ENCODE results near the gene TIGD6.

TIGD6 gene

DNA sequence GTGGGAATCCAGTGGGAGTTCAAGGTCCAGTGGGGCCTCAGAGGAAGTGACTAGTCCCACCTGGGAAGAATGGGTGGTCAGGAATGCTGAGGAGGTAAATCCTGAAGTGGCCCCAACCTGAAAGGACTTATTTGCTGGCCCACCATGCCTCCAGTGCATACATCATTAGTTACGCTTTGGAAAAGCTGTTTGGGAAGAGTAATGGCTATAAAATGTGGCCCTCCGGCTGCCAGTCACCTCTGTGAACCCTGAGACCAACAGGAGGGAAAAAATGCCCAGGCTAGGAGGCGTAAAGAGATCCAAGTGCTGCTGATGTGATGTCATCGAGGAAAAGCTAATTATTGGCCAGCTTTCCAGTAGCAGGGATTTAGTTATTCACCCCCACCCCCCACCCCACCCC lies 42.6 kb downstream of the TIGD6 start:
- no peak overlapping the region for H3K27ac ChIP-seq
- no peak for TF ChIP-seq ZFX (IDR thresholded peaks at IDR 0.05; ENCODE audit: borderline replicate concordance)
- TF ChIP-seq, protein P1, sequence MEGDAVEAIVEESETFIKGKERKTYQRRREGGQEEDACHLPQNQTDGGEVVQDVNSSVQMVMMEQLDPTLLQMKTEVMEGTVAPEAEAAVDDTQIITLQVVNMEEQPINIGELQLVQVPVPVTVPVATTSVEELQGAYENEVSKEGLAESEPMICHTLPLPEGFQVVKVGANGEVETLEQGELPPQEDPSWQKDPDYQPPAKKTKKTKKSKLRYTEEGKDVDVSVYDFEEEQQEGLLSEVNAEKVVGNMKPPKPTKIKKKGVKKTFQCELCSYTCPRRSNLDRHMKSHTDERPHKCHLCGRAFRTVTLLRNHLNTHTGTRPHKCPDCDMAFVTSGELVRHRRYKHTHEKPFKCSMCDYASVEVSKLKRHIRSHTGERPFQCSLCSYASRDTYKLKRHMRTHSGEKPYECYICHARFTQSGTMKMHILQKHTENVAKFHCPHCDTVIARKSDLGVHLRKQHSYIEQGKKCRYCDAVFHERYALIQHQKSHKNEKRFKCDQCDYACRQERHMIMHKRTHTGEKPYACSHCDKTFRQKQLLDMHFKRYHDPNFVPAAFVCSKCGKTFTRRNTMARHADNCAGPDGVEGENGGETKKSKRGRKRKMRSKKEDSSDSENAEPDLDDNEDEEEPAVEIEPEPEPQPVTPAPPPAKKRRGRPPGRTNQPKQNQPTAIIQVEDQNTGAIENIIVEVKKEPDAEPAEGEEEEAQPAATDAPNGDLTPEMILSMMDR (IDR thresholded peaks at IDR 0.05): no peak

DNA sequence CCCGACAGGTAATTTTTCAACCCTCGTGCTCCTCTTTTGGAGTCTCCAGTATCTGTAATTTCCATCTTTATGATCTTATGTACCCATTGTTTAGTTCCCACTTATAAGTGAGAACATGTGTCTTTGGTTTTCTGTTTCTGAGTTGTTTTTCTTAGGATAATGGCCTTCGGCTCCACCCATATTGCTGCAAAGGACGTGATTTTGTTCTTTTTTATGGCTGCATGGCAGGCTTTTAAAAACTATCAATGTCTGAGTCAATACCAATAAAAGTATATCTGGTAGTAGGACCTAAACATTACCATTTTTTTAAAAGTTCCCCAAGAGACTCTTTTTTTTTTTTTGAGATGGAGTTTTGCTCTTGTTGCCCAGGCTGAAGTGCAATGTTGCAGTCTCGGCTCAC lies 43.8 kb downstream of the TIGD6 start:
- H3K27ac ChIP-seq: no peak overlapping the region
- TF ChIP-seq, protein P1 (IDR thresholded peaks at IDR 0.05): no peak
- no peak for TF ChIP-seq ZFX (IDR thresholded peaks at IDR 0.05; ENCODE audit: borderline replicate concordance)

DNA sequence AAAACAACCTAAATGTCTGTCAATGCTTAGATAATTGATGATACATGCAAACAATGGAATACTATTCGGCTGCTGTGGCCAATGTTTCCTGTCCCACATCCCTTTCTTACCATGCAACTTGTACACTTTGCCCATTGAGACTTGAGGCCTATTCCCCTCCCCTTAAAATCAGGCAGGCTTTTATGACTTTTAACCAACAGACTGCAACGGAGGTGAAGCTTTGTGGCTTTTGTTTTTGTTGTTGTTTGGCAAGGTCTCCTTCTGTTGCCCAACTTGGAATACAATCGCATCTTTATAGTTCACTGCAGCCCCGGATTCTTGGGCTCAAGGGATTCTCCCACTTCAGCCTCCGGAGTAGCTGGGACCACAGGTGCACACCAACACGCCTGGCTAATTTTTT lies 45.7 kb downstream of the TIGD6 start:
- no peak overlapping the region for H3K27ac ChIP-seq
- TF ChIP-seq, protein P1 (IDR thresholded peaks at IDR 0.05): no peak
- TF ChIP-seq ZFX (IDR thresholded peaks at IDR 0.05; ENCODE audit: borderline replicate concordance): no peak

DNA sequence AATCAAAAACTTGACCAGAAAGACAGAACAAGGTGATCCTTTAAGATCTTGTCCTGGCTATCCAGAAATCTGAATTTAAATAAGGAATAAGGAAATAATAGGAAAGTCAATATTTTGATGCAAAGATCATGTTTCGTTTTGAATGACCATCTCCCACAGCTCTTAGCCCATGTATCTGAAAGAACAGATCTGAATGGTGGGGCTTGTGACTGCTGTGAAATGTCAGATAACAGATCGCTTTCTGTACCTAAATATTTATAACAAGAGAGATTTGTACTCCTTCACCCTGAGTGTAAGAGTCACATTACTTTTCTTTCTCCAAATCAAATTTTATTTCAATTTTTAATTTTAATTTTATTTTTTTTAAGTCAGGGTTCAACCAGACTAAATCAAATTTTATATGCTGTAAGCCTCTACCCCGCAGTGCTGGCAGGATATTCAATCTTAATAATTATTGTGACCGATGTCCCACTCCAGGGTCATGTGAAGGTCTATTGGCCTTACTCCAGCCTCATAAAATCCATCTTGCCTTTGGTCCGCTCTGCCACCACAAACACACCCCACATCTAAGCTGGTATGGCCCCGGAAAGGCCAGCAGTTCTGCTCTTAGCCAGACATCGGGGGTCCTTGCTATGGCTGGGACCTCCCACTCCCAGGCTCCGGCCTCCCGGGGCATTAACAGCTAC lies 46.9 kb downstream of the TIGD6 start:
- no peak overlapping the region for H3K27ac ChIP-seq
- TF ChIP-seq, protein P1 (IDR thresholded peaks at IDR 0.05): no peak
- no peak for TF ChIP-seq ZFX (IDR thresholded peaks at IDR 0.05; ENCODE audit: borderline replicate concordance)

DNA sequence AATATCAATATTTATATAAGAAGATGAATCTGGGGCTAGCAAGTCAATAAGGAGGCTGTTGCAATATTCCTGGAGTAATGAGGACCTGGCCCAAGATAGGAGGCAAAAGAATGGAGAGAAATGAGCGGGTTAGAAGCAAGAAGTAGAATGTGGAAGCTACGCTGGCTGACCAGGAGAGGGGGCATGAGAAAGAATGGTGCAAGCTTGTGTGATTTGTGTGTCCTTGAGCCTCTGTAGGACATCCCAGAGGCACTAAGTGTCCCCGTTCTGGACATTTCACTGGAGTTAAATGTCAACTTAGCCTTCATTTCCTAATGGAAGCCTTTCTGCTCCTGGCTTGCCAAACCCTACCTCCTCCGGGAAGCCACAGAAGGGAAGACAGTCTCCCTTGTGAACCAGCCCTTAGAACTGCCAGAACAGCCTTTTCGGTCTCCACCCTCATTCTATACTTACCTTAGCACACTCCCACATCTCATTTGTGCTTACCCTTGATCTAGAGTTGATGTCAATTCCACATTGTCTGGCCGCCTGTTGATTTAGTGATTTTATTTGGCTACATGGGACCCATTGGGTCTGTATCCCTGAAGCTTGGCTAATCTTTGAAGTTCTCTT lies 49.2 kb downstream of the TIGD6 start:
- no peak for TF ChIP-seq ZFX (IDR thresholded peaks at IDR 0.05; ENCODE audit: borderline replicate concordance)
- TF ChIP-seq, protein P1 (IDR thresholded peaks at IDR 0.05): no peak
- no peak overlapping the region for H3K27ac ChIP-seq

DNA sequence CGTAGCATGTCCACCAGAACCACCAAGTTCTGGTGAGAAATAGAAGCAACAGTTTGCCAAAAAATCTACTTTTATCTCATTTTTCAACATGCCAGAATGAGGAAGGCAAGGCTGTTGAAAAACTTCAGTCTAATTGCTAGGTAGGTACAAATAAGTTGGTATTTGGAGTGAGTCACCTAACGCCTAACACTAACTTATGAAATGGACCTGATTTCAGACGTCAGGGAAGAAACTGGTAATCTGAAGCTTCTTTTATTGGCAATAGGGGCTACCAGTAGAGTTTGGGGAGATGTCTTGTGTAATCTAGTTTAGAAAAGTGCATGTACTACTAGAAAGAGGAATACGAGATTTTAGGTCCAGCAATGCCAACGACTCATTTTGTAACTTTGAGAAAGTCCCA lies 51.5 kb downstream of the TIGD6 start:
- no peak for TF ChIP-seq ZFX (IDR thresholded peaks at IDR 0.05; ENCODE audit: borderline replicate concordance)
- TF ChIP-seq, protein P1 (IDR thresholded peaks at IDR 0.05): no peak
- H3K27ac ChIP-seq: no peak overlapping the region

DNA sequence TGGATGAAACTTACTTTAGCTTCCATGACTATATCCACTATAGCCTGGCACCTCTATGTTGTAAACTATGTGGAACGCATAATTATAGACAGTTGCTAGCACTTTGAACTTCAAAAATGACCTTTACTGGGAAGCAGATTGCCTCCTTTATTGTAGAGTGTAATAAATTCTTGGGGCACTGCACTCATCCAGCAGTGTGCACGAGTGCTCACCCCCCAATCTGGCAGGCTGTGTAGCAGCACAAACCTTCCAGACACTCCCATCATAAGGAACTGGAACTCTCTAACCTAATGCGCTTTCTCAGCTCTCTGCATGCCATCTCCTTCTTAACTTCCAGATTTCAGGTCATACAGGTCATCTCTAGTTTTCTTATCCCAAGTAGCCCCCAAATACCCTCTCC lies 54.3 kb downstream of the TIGD6 start:
- H3K27ac ChIP-seq: no peak overlapping the region
- TF ChIP-seq, protein P1 (IDR thresholded peaks at IDR 0.05): no peak
- TF ChIP-seq ZFX (IDR thresholded peaks at IDR 0.05; ENCODE audit: borderline replicate concordance): no peak
